Measurements from ENCODE around the gene INPP5K.

DNA sequence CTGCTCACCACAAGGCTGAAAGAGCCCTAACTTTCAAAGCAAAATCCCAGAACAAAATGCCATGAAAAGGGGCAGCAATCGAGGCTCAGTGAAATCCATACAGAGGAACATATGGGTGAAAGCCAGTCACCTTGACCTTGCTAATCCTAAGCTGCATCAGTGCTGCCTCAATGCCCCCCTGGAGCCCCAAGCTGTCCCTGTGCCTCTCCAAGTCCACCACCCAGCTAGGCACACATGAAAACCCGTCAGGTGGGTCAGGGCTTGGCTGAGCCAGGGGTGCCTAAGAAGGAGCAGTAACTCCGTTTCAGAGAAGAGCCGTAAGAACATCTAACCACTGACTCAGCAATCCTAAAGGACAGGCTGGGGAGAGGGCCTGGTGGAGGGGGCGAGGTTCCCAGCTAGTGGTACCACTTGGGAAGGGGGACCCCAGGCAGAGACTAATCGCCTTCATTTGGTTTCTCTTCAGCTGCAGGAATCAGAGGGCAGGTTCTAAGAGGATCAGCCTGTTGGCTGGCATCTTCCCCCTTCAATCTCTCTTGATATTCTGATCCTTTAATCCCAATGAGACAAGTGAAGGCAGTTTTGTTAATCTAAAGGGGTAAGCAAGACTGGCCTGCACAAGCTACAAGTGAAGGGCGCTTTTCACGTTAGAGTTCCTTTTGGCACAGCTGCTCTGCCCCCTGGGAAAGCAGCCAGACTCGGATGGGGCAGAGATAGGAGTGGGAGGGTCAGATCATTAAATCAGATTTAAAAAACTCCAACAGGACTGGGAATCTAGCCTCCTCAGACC lies 38.5 kb upstream of the INPP5K start:
- TF ChIP-seq POLR2A (IDR thresholded peaks at IDR 0.05; ENCODE audit: low read depth, low read length), result no peak
- TF ChIP-seq, protein P1, sequence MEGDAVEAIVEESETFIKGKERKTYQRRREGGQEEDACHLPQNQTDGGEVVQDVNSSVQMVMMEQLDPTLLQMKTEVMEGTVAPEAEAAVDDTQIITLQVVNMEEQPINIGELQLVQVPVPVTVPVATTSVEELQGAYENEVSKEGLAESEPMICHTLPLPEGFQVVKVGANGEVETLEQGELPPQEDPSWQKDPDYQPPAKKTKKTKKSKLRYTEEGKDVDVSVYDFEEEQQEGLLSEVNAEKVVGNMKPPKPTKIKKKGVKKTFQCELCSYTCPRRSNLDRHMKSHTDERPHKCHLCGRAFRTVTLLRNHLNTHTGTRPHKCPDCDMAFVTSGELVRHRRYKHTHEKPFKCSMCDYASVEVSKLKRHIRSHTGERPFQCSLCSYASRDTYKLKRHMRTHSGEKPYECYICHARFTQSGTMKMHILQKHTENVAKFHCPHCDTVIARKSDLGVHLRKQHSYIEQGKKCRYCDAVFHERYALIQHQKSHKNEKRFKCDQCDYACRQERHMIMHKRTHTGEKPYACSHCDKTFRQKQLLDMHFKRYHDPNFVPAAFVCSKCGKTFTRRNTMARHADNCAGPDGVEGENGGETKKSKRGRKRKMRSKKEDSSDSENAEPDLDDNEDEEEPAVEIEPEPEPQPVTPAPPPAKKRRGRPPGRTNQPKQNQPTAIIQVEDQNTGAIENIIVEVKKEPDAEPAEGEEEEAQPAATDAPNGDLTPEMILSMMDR (conservative IDR thresholded peaks at IDR 0.05; ENCODE audit: low read depth, low read length), result no peak
- no peak for TF ChIP-seq MAZ (IDR thresholded peaks at IDR 0.05; ENCODE audit: borderline replicate concordance, low read depth, low read length)
- no peak for TF ChIP-seq RCOR1 (IDR thresholded peaks at IDR 0.05; ENCODE audit: insufficient replicate concordance, low read length)

Data from IMR-90 (cell line).